Osteocyte (in vitro differentiated cells): Measurements from ENCODE around the gene ZCCHC12. TPM values are rescaled to one million over a fixed set of nuclear protein-coding genes. Genes with fewer than 3 reads are reported as not detected.

Source experiments
- DNase-seq: peaks from one replicate; pipeline ENCODE4 v3.0.0; 2021; ENCODE audit warnings: mixed read lengths; ENCODE audit not compliant: unreplicated experiment; ENCODE audit errors: extremely low spot score
- H3K27ac Mint-ChIP-seq: one replicate; pipeline ENCODE4 v1.8.0; 2021; ENCODE audit warnings: mild to moderate bottlenecking, mixed read lengths; ENCODE audit not compliant: unreplicated experiment
- H3K27me3 Mint-ChIP-seq: one replicate; pipeline ENCODE4 v1.8.0; 2021; ENCODE audit warnings: mixed read lengths; ENCODE audit not compliant: unreplicated experiment
- H3K36me3 Mint-ChIP-seq: one replicate; pipeline ENCODE4 v1.8.0; 2021; ENCODE audit warnings: mixed read lengths; ENCODE audit not compliant: unreplicated experiment
- H3K4me1 Mint-ChIP-seq: one replicate; pipeline ENCODE4 v1.8.0; 2021; ENCODE audit warnings: mixed read lengths; ENCODE audit not compliant: unreplicated experiment
- H3K4me3 Mint-ChIP-seq: one replicate; pipeline ENCODE4 v1.8.0; 2021; ENCODE audit warnings: mild to moderate bottlenecking, moderate library complexity, mixed read lengths; ENCODE audit not compliant: unreplicated experiment
- H3K9me3 Mint-ChIP-seq: one replicate; pipeline ENCODE4 v1.8.0; 2021; ENCODE audit warnings: mixed read lengths; ENCODE audit not compliant: unreplicated experiment
- CTCF ChIP-seq: fragments of 200-600 bp; sonication (generic); IDR thresholded peaks from 2 replicates; pipeline ENCODE4 v1.5.0; 2021; ENCODE audit warnings: antibody characterized with exemption, mild to moderate bottlenecking, moderate library complexity
- total RNA-seq: library from RNA; stranded (reverse); gene quantifications from 2 replicates; pipeline ENCODE4 v1.2.1, GENCODE V29; 2021

Gene ZCCHC12
- total RNA-seq, 1 donor from 2014 or later: 0.16 TPM

GRCh38 chrX:118857006-118857405 is 33.4 kb downstream of the ZCCHC12 start:
- H3K9me3 Mint-ChIP-seq: peaks cover 11% of the 10 kb centered on the region
- no peaks in the 10 kb centered on the region for H3K36me3 Mint-ChIP-seq
- H3K4me3 Mint-ChIP-seq: no peak overlapping the region
- H3K27me3 Mint-ChIP-seq: peaks cover 4% of the 10 kb centered on the region
- DNase-seq: no peak
- H3K27ac Mint-ChIP-seq: no peak overlapping the region
- no peak for TF ChIP-seq CTCF
- H3K4me1 Mint-ChIP-seq: no peaks in the 10 kb centered on the region

GRCh38 chrX:118861338-118861737 is 37.7 kb downstream of the ZCCHC12 start:
- peaks cover 11% of the 10 kb centered on the region for H3K9me3 Mint-ChIP-seq
- no peaks in the 10 kb centered on the region for H3K4me1 Mint-ChIP-seq
- H3K27ac Mint-ChIP-seq: no peak overlapping the region
- DNase-seq: no peak
- H3K36me3 Mint-ChIP-seq: no peaks in the 10 kb centered on the region
- TF ChIP-seq CTCF: no peak
- peaks cover 9% of the 10 kb centered on the region for H3K27me3 Mint-ChIP-seq
- no peak overlapping the region for H3K4me3 Mint-ChIP-seq

- Mint-ChIP-seq H3K27ac (no peak overlapping the region), H3K4me1 (no peaks in the 10 kb centered on the region), H3K36me3 (no peaks in the 10 kb centered on the region), H3K9me3 (peaks cover 11% of the 10 kb centered on the region), H3K4me3 (no peak overlapping the region), H3K27me3 (peaks cover 12% of the 10 kb centered on the region)
- TF ChIP-seq CTCF: no peak
- no peak for DNase-seq
Observed at GRCh38 chrX:118862091-118862490, 38.5 kb downstream of the ZCCHC12 start.

- no peak overlapping the region for H3K27ac Mint-ChIP-seq
- no peak for TF ChIP-seq CTCF
- H3K9me3 Mint-ChIP-seq: peaks cover 11% of the 10 kb centered on the region
- peaks cover 16% of the 10 kb centered on the region for H3K27me3 Mint-ChIP-seq
- no peaks in the 10 kb centered on the region for H3K4me1 Mint-ChIP-seq
- DNase-seq: no peak
- H3K4me3 Mint-ChIP-seq: no peak overlapping the region
- H3K36me3 Mint-ChIP-seq: no peaks in the 10 kb centered on the region
Observed at GRCh38 chrX:118862979-118863378, 39.4 kb downstream of the ZCCHC12 start.

GRCh38 chrX:118864063-118864635 is 40.5 kb downstream of the ZCCHC12 start:
- no peaks in the 10 kb centered on the region for H3K4me1 Mint-ChIP-seq
- TF ChIP-seq CTCF: no peak
- H3K27me3 Mint-ChIP-seq: peaks cover 16% of the 10 kb centered on the region
- no peaks in the 10 kb centered on the region for H3K36me3 Mint-ChIP-seq
- H3K27ac Mint-ChIP-seq: no peak overlapping the region
- DNase-seq: no peak
- no peak overlapping the region for H3K4me3 Mint-ChIP-seq
- H3K9me3 Mint-ChIP-seq: peaks cover 11% of the 10 kb centered on the region
